ENCODE results near the gene OR52B2.

OR52B2 gene

DNA sequence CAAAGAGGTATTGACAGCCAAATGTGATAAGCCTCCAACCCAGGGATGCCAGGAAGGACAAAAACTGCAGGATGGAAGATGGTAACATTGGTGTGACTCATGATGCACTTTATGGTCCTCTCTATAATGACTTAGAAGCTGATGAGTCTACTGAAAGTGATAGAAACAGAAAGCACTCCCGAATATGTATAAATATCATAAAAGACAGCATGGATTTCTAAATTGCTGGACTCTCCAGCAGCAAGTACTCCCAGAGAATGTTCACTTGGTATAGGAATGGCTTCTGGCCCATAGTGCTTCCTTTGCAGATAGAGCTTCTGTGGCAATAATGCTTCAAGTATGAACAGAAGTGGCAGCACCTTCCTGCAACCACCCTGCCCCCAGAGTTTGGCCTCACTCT lies at the start of gene OR52B2:
TSS of gene OR52B2 (minus strand) at position 101 of the 400 bp plus-strand sequence. CDS start at position 101, 0 bp downstream.
- DNase-seq = no peak

GRCh38 chr11:6219359-6219758 lies 49.2 kb upstream of the OR52B2 start:
- no peak for DNase-seq

GRCh38 chr11:6217722-6218121 lies 47.6 kb upstream of the OR52B2 start:
- DNase-seq = no peak

DNA sequence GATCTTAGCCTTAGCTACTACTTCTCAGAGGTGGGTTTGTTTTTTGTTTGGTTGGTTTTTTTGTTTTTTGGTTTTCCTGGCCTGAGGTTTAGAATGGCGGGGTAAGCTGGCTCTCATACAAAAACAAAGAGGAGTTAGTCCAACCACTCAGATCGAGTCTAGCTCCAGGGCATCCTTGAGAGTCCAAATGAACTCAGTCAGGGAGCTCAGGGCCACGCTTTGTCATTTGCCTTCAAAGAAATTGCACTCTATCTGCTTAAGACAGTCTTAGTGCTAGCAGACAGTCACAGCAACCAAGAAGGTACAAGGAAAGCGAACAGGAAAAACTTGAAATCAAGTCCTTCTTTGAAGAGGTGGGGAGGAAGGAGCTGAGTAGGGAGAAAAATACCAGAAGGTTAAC lies 46.4 kb upstream of the OR52B2 start:
- DNase-seq = no peak

DNA sequence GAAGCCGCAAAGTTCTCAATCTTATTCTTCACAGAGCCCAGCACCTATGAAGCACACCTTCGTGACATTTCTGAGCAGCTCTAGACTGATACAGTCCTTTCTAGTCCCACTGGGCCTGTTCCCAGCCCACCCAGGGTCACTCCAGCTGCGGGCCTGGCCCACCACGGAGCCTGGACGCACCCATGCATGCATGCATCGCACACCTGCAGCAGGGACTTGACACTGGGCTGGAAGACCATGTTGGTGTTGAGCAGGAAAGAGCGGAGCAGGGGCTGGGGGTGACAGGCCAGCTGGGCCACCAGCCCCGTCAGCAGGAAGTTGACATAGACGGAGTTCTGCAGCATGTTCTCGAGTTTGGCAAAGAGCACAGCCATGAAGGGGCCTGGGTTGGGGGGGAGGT lies 44.4 kb upstream of the OR52B2 start:
- no peak for DNase-seq

DNA sequence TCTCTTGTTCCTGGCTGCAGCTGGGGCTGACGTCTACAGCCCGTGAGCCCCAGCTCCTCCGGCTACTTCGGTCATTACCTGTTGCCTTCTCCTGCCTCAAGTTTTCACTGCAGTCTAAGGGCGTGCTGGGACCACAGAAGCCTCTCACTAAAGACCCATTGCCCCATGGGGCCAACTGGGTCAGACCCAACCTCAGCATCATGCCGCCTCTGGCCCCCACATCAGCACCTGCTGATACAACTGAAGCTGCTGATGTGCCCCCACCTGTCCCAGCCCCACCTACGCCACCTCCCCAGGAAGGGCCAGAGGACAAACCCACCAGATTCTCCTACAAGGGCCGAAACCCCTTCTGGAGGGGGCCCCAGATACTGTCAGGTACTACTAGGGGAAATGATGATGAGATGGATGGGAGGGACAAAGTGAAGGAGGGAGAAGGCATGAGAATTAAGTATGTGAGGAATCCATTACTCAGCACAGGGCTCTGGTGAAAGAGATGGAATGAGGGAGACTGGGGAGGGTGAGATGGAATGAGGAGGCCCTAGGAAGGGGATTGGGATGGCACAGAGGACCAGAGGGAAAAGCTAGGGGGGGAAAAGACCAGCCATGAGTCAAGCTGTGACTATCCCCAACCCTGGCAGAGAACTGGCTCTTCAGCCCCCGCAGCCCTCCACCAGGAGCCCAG lies 40.3 kb upstream of the OR52B2 start:
- DNase-seq = no peak

DNA sequence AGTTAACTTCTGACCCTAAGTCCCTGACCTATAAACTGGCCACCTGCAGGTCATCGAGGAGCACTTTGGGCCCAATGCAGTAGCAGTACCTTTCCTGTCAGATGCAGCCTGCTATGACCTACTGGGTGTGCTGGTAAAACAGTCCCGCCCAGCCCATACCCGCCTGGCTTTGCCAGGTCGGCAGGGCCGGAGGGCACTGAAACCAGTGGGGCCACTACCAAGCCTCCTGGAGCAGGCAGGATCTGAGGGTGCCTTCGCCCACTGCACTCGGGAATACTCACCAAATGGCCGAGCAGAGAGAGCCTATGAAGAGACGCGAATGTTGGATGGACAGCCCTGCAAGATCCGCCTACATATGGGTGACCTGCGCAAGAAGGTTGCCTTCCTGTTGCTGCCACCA lies 39.7 kb upstream of the OR52B2 start:
- DNase-seq = no peak

DNA sequence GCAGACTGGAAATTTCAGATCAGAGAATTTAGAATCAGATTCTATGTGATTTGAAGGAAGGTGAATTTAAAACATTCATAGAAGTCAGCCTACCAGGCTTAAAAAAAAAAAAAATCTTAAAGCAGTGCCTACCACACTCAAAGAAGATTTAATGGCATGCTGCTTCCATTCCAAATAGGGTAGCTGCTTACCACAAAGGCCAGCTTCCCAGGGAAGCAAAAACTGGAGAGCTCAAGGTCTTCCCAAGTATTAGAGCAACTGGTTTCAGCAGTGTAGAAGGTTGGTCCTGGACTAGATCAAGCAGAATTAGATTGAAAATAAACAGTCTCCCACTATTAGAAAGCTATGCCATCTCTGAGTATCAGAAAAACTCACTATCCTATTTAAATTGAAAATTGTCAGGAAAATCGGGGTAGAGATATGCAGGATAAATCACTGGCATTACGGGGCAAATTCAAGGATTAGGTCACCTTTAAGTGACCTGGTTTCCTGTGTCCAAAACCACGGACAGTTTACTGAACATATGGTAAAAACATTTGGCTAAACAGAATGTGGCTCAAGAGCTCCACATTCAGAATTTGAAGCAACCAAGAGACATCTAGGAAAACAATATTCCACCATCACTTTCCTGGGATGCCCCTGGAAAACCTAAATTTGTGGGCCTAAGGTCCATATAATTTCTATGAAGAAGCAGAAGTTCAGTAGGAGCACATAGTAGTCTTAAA lies 36.5 kb upstream of the OR52B2 start:
- no peak for DNase-seq

DNA sequence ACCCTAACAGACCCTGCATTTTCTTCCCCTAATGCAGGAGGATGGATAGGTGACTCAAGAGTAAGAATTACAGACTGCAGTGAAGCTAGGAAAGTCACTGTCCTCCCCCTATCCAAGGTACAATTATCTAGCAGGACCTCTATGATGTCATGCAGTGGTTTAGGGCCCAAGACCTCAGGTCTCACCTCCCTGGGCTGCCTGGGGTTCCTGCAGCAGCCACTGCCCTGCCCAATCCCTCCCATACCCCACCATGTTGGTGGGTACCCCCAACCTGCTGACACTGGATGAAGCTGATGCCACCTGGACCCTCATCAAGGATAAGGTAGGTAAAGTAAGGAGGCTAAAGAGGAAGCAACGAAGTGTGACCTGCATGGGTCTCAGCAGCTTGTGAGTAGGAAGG lies 35.2 kb upstream of the OR52B2 start, which contains the start of gene C11orf42:
TSS of gene C11orf42 (plus strand) at position 192 of the 400 bp plus-strand sequence. CDS start at position 251, 59 bp downstream.
- DNase-seq = no peak

DNA sequence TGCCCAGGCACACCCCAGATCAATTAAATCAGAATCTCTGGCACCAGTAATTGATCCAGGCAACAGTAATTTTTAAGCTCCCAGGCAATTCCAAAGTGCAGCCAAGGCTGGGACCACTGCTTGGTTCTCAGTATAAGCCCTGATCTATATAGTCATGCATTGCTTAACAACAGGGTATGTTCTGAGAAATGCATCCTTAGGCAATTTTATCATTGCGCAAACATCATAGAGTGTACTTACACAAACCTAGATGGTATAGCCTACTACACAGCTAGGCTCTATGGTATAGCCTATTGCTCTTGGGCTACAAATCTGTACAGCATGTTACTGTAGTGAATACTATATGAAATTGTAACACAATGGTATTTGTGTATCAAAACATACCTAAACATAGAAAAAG lies 34.6 kb upstream of the OR52B2 start:
- no peak for DNase-seq

GRCh38 chr11:6203327-6203726 lies 33.2 kb upstream of the OR52B2 start:
- DNase-seq = no peak

- DNase-seq = no peak
These were observed 31.9 kb upstream of the OR52B2 start for GRCh38 chr11:6202041-6202440.

DNA sequence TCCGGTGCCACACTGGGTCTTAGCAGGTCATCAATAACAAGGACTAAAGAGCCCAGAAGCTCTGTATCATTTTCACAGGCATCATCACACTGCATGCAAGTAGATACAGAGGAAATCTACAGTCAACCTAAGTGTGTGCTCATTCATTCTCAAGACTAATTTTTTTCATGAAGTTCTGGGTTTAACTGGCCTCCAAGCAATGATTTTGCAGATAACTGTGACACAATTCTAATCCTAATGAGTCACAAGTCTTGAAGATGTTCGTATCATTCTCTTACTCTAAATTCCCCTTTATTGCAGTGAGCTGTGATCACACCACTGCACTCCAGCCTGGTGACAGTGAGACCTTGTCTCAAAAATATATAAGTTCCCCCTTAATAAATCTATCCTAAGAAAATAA lies 31.4 kb upstream of the OR52B2 start:
- DNase-seq = no peak

DNA sequence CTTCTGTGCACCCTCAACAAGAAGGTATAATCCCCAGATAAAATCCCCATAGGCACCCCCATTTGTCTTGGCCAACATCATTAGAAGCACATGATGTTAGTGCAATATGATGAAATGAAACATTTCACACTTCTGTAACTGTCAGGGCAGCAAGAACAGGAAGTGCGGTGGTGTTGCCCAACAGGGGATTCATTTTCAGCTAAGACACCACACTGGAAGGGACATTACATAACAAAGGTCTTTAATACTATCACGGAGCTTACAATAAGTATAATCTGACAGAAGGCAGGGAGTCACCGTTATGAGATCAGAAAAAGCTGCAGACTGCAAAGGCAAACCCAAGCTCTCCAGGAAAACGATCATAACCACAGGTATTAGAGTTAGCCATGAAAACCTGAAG lies 30.8 kb upstream of the OR52B2 start:
- DNase-seq = no peak

DNA sequence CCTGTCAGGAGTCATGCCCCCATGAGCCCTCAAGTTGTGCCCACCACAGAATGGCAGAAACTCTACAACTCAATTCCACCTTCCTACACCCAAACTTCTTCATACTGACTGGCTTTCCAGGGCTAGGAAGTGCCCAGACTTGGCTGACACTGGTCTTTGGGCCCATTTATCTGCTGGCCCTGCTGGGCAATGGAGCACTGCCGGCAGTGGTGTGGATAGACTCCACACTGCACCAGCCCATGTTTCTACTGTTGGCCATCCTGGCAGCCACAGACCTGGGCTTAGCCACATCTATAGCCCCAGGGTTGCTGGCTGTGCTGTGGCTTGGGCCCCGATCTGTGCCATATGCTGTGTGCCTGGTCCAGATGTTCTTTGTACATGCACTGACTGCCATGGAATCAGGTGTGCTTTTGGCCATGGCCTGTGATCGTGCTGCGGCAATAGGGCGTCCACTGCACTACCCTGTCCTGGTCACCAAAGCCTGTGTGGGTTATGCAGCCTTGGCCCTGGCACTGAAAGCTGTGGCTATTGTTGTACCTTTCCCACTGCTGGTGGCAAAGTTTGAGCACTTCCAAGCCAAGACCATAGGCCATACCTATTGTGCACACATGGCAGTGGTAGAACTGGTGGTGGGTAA lies 29.2 kb upstream of the OR52B2 start, which contains the start of gene OR52W1:
TSS of gene OR52W1 (plus strand) at position 51 of the 637 bp plus-strand sequence. CDS start at position 51, 0 bp downstream.
- no peak for DNase-seq

- DNase-seq = no peak
These were observed 27.5 kb upstream of the OR52B2 start for GRCh38 chr11:6197466-6198200.

DNA sequence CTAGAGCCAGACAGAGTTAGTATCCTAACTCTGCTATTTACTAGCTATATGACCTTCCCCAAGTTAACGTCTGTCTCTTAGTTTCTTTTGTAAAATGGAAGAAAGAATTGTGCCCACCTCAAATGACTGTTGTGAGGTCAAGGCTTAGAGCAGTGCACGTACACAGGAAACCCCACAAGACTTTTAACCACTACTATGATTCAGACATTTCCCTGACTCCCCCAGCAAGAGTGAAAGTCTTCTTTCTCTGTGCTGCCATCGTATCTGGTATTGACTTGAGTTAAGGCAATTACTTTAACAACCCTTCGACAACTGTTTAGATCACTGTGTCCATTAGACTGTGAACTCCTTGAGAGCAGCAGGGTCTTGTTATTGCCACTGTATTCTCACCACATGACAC lies 26.3 kb upstream of the OR52B2 start:
- DNase-seq = no peak

GRCh38 chr11:6194065-6194581 lies 24.0 kb upstream of the OR52B2 start:
- no peak for DNase-seq

GRCh38 chr11:6191742-6192141 lies 21.6 kb upstream of the OR52B2 start:
- no peak for DNase-seq

- no peak for DNase-seq
These were observed 5.3 kb upstream of the OR52B2 start for GRCh38 chr11:6175440-6175839.

- no peak for DNase-seq
These were observed 13.3 kb downstream of the OR52B2 start for GRCh38 chr11:6156628-6157359.

DNA sequence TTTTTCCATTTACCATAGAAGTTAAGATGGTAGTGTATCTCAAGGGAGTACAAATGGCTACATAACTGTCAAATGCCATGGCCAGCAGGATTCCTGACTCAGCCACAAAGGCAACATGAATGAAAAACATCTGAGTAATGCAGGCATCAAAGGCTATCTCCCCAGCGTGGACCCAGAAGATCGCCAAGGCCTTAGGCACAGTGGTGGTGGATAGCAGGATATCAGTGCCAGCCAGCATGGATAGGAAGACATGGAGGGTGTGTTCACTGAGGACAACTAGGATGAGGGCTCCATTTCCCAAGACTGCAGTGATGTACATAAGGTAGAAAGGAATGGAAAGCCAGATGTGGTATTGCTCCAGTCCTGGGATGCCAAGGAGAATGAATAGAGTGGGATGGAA lies 18.0 kb downstream of the OR52B2 start:
- no peak for DNase-seq

Data from NCI-H1092 treated with DMSO at 0.1 percent for 48 hours (cell line).